Psoas muscle (tissue), 8 donors: ENCODE data around the gene OR5K3. TPM values are rescaled to one million over a fixed set of nuclear protein-coding genes. Genes with fewer than 3 reads are reported as not detected.

Source experiments
- ATAC-seq, 4 donors: fragments of 200-7000 bp; cut with Tn5 transposase; one replicate each; pipeline ENCODE4 v1.9.1; 2020; ENCODE audit warnings: moderate library complexity in 3 of 4, mild to moderate bottlenecking in 2 of 4
- DNase-seq, 2 donors: peaks; one replicate each; pipeline ENCODE4 v3.0.0-alpha.2; 2020
- H3K27ac ChIP-seq: fragments of 200-600 bp; one replicate; pipeline ENCODE4 v1.8.0; 2022
- H3K27me3 ChIP-seq, 3 donors: fragments of 200-600 bp in 1 of 3; one replicate each; pipeline versions ENCODE4 v1.6.1 to v1.8.0; 2013 to 2022; ENCODE audit warnings: low read length in 2 of 3, mild to moderate bottlenecking in 2 of 3, moderate library complexity in 1 of 3; ENCODE audit not compliant: insufficient read depth in 3 of 3
- H3K36me3 ChIP-seq, 2 donors: fragments of 200-600 bp in 1 of 2; one replicate each; pipeline versions ENCODE4 v1.6.1 to v1.8.0; 2013 to 2022; ENCODE audit warnings: low read depth in 1 of 2, mild to moderate bottlenecking in 1 of 2, moderate library complexity in 1 of 2; ENCODE audit not compliant: insufficient read depth in 1 of 2
- H3K4me1 ChIP-seq: fragments of 200-600 bp; one replicate; pipeline ENCODE4 v1.8.0; 2022
- H3K4me3 ChIP-seq: fragments of 200-600 bp; one replicate; pipeline ENCODE4 v1.8.0; 2022; ENCODE audit warnings: mild to moderate bottlenecking
- H3K9me3 ChIP-seq: fragments of 200-600 bp; one replicate; pipeline ENCODE4 v1.8.0; 2022
- CTCF ChIP-seq: fragments of 200-600 bp; IDR thresholded peaks from one replicate; pipeline ENCODE4 v1.8.0; 2022; ENCODE audit warnings: antibody characterized with exemption
- WGBS, 3 donors: extraction: QIAGEN DNeasy Blood & Tissue Kit; methylation state at CpG; one replicate each; pipeline versions ENCODE4 v1.1.6 to v1.1.7; 2013; 5-methylcytosine and 5-hydroxymethylcytosine counted together
- intact Hi-C, 2 donors: fragments of 100-400 bp; cut with DNase I; formaldehyde crosslinking; loops; one replicate each; pipeline versions ENCODE4 v1.11.0 to v1.14.2; 2022
- polyA plus RNA-seq, 3 donors: library from polyadenylated mRNA; stranded (reverse); fragments of 200-250 nt; gene quantifications; one replicate each; pipeline ENCODE4 v1.2.3, GENCODE V29; 2013
- total RNA-seq, 4 donors: library from RNA; stranded (reverse); fragmentation: NEBNext Ultra II Directional in 2 of 4; extraction: Animal tissue kit (Norgen Biotek cat#: 25700) in 2 of 4; gene quantifications; one replicate each; pipeline versions ENCODE4 v1.2.1 to v1.2.4, GENCODE V29; 2021 to 2023
- donor health status: healthy with polysubstance abuse.
- donor health status: DM: no; HTN: no; CAD: no; lungs with moderate emphysema.
- donor health status: Bipolar disorder and iron deficiency.
- donor health status: healthy.
- donor health status: DM: yes; HTN: yes; CAD: no.
- donor health status: DM: no; HTN: no; CAD: no.
- donor health status: DM: no; HTN: no; CAD: no.
- donor health status: DM: yes; HTN: yes; CAD: no.

Gene OR5K3
- total and polyA plus RNA-seq, 7 donors = not detected

GRCh38 chr3:98367464-98368246 is 22.8 kb upstream of the OR5K3 start:
- 70 to 75% (median 72%) methylated on average over 4 of the region's 4 CpGs for WGBS, 3 donors
- H3K27ac ChIP-seq = no peak overlapping the region
- intact Hi-C loops = no loop called here
- no peak overlapping the region for H3K4me3 ChIP-seq
- no peaks in the 10 kb centered on the region for H3K4me1 ChIP-seq
- no peaks in the 10 kb centered on the region for H3K36me3 ChIP-seq
- no peaks in the 10 kb centered on the region for H3K27me3 ChIP-seq
- ATAC-seq = no peak
- TF ChIP-seq CTCF = no peak
- H3K9me3 ChIP-seq = no peaks in the 10 kb centered on the region
- DNase-seq = no peak

GRCh38 chr3:98371186-98371585 is 19.3 kb upstream of the OR5K3 start:
- intact Hi-C loops = no loop called here
- no peak for TF ChIP-seq CTCF
- no peaks in the 10 kb centered on the region for H3K4me1 ChIP-seq

GRCh38 chr3:98371853-98372252 is 18.6 kb upstream of the OR5K3 start:
- Histone ChIP-seq H3K4me3 (no peak overlapping the region), H3K36me3 (no peaks in the 10 kb centered on the region), H3K9me3 (no peaks in the 10 kb centered on the region), H3K27ac (no peak overlapping the region), H3K27me3 (no peaks in the 10 kb centered on the region), H3K4me1 (no peaks in the 10 kb centered on the region)
- TF ChIP-seq CTCF = no peak
- no peak for DNase-seq
- ATAC-seq = no peak
- intact Hi-C loops = no loop called here

More at GRCh38 chr3:98371186-98371585, 19.3 kb upstream of the OR5K3 start:
- no peak for ATAC-seq
- Histone ChIP-seq H3K9me3 (no peaks in the 10 kb centered on the region), H3K27ac (no peak overlapping the region), H3K27me3 (no peaks in the 10 kb centered on the region), H3K4me3 (no peak overlapping the region), H3K36me3 (no peaks in the 10 kb centered on the region)
- DNase-seq = no peak

- DNase-seq (no peak), ATAC-seq (no peak)
- no peak for TF ChIP-seq CTCF
- no peaks in the 10 kb centered on the region for H3K4me1 ChIP-seq
- WGBS, 3 donors = 43 to 50% methylated on average over 1 of the region's 1 CpG; no CpG with 5 or more reads in 1 of the 3 donors
- intact Hi-C loops = no loop called here
- H3K27me3 ChIP-seq = no peaks in the 10 kb centered on the region
- no peaks in the 10 kb centered on the region for H3K9me3 ChIP-seq
- H3K4me3 ChIP-seq = no peak overlapping the region
- no peaks in the 10 kb centered on the region for H3K36me3 ChIP-seq
- no peak overlapping the region for H3K27ac ChIP-seq
Observed at GRCh38 chr3:98372445-98372844, 18.0 kb upstream of the OR5K3 start.

- DNase-seq (no peak), ATAC-seq (no peak)
- H3K36me3 ChIP-seq = no peaks in the 10 kb centered on the region
- no peaks in the 10 kb centered on the region for H3K9me3 ChIP-seq
- H3K27ac ChIP-seq = no peak overlapping the region
- 30 to 64% (median 57%) methylated on average over 2 of the region's 2 CpGs for WGBS, 3 donors
- H3K27me3 ChIP-seq = no peaks in the 10 kb centered on the region
- intact Hi-C loops = no loop called here
- TF ChIP-seq CTCF = no peak
- H3K4me1 ChIP-seq = no peaks in the 10 kb centered on the region
- no peak overlapping the region for H3K4me3 ChIP-seq
Observed at GRCh38 chr3:98376631-98377030, 13.8 kb upstream of the OR5K3 start.
